Measurements from ENCODE around the gene MEP1A.
"Not testable (repeated sequence)": the region's sequence is repeated elsewhere in the genome, so short reads cannot be mapped to it uniquely, and the experiment has no call there.

Gene MEP1A

GRCh38 chr6:46777476-46778346, 15.5 kb upstream of the MEP1A start:
- DNase-seq (ENCODE audit: low read depth) = no peak

GRCh38 chr6:46781478-46782378, 11.5 kb upstream of the MEP1A start:
- no peak for DNase-seq (ENCODE audit: low read depth)

DNA sequence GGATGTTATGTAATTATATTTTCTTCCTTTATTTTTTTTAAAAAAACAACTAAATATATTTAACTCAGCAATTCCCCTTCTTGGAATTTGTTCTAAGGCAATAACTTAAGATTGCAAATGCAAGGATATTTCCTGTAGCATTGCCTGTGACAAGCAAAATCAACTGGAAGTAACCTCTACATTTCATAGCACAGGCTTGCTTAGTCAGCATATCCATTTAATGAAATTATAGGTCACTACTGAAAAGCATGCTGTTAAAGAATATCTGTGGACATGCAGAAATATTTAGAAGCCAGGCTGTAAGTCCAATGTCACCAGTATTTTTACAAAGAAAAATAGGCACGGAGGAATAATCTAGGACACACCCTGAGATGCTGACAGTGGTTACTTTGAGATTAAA, 8.7 kb upstream of the MEP1A start:
- no peak for DNase-seq (ENCODE audit: low read depth)

- no peak for DNase-seq (ENCODE audit: low read depth)
These were observed 5.2 kb upstream of the MEP1A start for GRCh38 chr6:46787871-46788540.

DNA sequence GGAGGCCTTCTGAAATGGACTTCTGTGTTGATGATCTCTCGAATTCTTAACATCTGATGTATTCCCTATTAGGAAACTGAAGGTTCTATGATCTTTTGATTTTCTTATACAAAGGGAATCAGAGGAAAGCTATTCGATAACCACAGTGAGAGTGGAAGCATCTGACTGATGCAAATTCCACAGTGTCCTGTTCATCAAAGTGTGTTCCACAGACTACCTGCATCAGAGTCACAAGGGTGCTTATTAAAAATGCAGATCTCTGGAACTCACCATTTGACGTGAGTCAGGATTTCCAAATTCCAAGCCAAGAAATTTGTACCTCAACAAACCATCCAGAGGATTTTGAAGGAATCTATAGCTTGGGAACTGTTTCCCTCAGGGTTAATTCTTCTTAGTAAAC, 4.4 kb upstream of the MEP1A start:
- no peak for DNase-seq (ENCODE audit: low read depth)

- DNase-seq (ENCODE audit: low read depth) = no peak
These were observed 3.5 kb upstream of the MEP1A start for GRCh38 chr6:46789434-46790354.

DNA sequence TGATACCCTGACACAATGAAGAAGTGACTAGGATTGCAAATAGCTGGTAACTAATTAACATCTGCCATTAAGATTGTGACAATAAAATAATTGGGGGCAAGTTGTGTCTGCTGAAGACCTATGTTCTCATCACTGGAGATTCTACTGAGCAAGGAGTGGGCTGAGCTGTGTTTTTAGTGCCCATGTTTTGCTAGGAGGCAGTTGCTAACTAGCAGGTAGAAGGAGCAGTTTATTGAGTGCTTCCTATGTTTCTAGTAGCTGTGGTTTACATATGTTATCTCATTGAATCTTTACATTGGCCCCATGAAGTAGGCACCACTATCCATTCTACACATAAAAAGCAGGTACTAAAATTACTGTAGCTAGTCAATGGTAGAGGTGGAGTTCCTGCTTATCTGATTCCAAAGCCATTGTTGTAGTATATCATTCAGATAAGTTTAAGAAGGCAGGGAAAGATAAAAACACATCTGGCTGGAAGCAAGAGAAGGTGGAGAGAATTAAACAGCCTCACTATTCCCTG, 2.8 kb upstream of the MEP1A start:
- no peak for DNase-seq (ENCODE audit: low read depth)

DNA sequence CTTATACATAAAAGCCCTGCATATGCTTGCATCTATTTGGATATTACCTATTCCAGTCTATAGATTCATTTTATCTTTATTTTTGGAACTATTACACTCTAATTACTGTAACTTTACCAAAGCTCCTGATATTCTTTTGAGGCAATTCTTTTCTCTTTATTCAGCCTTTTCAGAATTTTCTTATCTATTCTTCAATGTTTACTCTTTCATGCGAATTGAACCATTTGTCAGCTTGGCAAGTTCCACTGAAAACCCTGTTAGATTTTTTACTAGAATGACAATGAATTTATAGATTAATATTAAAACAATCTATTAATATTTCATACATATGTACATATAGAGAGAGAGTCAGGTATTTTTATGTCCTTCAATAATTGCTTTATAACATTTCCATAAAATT, 554 bp upstream of the MEP1A start:
- DNase-seq (ENCODE audit: low read depth) = no peak

GRCh38 chr6:46794068-46794467, 879 bp downstream of the MEP1A start:
- DNase-seq (ENCODE audit: low read depth) = no peak

DNA sequence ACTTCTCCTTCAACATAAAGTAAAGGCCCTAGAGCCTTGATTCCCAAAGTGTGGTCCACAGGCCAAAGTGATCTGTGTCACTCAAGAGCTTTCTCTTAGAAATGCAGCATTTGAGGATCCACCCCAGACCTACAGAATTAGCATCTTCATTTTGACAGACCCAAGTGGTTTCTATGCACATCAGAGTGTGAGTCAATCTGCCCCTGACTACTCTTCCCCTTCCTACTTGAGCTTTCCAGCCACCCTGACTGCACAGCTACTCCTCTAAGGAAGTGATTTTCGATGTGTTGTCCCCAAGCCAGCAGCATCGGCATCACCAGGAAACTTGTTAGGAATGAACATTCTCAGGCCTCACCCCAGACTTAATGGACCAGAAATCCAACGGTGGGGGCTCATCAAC, 2.6 kb downstream of the MEP1A start:
- no peak for DNase-seq (ENCODE audit: low read depth)

DNA sequence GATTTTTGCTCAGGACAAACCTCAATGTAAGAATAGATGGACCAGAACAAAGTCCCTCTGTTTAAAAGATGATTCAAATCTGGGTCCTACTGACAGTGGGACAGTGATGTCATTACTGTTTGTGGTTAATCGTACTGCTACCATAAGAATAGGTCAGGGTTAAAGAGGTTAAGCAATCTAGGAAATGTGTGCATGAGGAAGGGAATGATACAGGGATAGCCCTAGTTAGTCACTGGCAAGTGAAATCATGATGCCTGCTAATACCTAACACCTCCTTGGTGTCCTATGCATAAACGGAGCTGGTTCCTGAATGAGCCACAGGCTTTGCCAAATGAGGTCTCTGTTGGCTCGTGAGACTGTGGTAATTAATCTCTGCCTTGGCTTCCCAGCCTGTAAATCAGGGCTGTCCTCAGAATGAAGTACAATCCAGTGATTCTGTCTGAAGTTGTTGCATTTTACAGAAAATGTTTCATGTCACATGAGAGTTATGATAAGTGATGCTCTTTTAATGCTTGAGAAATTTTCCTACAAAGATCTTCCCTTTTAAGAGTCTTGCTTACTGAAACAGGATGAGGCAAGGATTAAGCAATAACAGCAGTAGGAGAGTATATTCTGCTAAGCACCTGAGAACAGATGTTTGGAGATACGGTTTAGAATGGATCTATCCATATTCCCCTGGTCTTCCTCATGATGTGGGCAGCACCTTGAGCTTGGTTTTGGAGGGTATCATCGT, 3.8 kb downstream of the MEP1A start:
- no peak for DNase-seq (ENCODE audit: low read depth)

GRCh38 chr6:46799657-46800056, 6.5 kb downstream of the MEP1A start:
- DNase-seq (ENCODE audit: low read depth) = no peak

- no peak for DNase-seq (ENCODE audit: low read depth)
These were observed 15.6 kb downstream of the MEP1A start for GRCh38 chr6:46808806-46809205.

DNA sequence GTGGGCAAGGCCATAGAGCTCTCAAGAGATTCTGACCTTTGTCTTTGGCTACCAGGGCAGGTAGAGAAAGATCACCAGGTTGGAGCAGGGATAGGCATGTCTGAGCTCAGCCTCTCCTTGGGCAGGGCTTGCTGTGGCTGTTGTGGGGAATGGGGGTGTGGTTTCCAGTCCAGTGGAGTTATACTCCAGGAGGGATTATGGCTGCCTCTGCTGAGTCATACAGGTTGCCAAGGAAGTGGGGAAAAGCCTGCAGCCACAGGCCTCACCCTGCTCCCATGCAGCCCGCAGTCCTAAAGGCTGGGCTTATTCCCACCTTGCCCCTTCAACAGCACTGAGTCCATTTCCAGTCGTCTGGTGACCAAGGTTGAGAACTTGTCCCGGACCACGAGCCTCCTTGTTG, 21.9 kb downstream of the MEP1A start:
- DNase-seq (ENCODE audit: low read depth) = no peak

GRCh38 chr6:46816626-46817025, 23.4 kb downstream of the MEP1A start:
- DNase-seq (ENCODE audit: low read depth) = no peak

DNA sequence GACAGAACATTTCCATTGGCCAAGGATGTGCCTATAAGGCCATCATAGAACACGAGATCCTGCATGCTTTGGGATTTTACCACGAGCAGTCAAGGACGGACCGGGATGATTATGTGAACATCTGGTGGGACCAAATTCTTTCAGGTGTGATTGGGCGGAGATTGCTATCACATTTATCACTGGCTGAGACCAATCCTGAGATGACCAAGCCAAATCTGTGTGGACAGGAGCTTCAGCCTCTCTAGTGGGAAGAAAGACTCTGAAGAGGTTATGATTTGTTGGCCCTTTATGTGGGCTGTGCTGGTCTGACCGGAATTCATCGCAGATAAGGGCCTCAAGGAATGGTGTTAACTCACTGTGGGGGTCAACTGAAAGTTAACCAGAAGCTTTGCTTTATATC, 26.4 kb downstream of the MEP1A start:
- DNase-seq (ENCODE audit: low read depth) = no peak

DNA sequence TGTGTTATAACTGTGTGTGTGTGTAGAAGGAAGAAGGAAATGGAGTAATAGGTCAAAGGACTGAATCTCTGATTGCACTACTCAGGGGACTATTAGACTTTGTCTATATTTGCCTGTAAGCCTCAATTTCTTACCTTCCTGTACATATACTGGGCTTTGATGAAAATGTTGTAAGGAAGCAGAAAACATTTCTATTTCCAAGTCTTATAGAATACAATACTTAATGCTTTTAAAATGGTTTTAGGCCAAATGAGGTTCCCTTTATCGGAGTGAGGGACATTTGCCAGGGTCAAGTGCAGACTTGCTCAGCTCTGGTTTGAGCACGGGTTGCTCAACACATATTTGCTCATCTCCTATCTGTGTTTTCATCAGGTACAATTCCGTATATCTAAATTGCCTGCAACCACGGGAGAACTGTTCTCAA, 28.3 kb downstream of the MEP1A start:
- no peak for DNase-seq (ENCODE audit: low read depth)

- no peak for DNase-seq (ENCODE audit: low read depth)
These were observed 35.8 kb downstream of the MEP1A start for GRCh38 chr6:46828939-46829338.

- DNase-seq (ENCODE audit: low read depth) = no peak
These were observed 39.6 kb downstream of the MEP1A start for GRCh38 chr6:46832816-46833215.

DNA sequence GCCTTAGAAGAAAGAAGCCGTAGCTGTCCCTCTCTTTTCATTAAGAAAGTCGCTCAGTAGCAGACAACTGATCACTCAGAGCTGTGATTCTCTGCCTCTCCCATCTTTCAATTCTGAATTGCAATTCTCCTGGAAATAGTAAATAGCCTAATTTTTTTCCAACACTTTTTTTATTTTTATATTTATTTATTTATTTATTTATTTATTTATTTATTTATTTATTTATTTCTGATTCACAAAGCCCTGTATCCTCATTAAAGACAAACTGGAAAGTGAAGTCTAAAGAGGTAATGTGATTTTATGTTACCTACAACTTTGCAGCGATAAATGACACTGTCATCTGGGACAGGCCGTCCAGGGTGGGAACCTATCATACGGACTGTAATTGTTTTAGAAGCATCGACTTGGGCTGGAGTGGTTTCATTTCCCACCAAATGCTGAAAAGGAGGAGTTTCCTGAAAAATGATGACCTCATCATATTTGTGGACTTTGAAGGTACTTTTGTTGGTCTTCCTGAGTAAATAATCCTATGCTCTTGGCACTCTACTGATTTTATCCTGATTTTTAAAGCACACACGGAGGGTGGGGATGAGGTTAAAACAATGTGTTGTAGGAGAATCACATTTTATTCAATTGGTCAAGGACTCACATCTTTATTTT, 41.2 kb downstream of the MEP1A start:
- not testable (repeated sequence) for DNase-seq (ENCODE audit: low read depth)
